GM06990 (cell line): ENCODE data around the gene AOC2.

Experiments used
- DNase-seq: peaks from one replicate; pipeline ENCODE4 v3.0.0-alpha.2; 2011; ENCODE audit not compliant: insufficient read length; ENCODE audit errors: extremely low read depth
- H3K27me3 ChIP-seq: replicated peaks from 2 replicates; pipeline ENCODE4 v1.6.0; 2011; ENCODE audit warnings: low read length; ENCODE audit not compliant: control insufficient read depth, insufficient read depth
- H3K36me3 ChIP-seq: 2 replicates; pipeline ENCODE4 v1.5.1; 2011; ENCODE audit warnings: low read length; ENCODE audit not compliant: control insufficient read depth, insufficient read depth
- H3K4me3 ChIP-seq: replicated peaks from 2 replicates; pipeline ENCODE4 v1.5.1; 2011; ENCODE audit warnings: low read depth, mild to moderate bottlenecking, control low read depth, low read length
- TF ChIP-seq, protein P1 (sequence below): IDR thresholded peaks from 2 replicates; pipeline ENCODE4 v1.5.1; 2011; ENCODE audit warnings: low read length, control low read depth, mild to moderate bottlenecking, inconsistent platforms; ENCODE audit not compliant: insufficient read depth, poor library complexity, severe bottlenecking

The AOC2 gene

DNA sequence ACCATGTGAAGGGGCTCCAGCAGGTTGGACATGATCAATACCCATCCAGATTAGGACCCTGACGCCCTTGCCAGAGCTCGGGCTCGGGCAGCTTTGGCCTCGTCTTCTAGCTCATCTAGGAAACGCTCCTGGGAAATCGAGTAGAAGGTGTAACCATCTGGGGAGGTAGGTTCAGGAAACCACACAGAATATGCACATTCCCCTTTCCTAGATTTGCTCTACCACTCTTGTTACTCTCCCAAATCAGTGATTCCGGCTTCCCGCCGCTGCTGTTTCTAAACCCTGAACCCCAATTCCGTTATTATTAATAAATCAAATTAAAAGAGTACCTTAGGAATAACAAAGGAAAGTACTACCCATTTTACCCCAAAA is 46.4 kb upstream of the AOC2 start:
- H3K4me3 ChIP-seq, result peak overlapping the region; percentile 75
- H3K36me3 ChIP-seq, result no peaks in the 10 kb centered on the region; the same call in none of the 2 replicates
- TF ChIP-seq, protein P1, sequence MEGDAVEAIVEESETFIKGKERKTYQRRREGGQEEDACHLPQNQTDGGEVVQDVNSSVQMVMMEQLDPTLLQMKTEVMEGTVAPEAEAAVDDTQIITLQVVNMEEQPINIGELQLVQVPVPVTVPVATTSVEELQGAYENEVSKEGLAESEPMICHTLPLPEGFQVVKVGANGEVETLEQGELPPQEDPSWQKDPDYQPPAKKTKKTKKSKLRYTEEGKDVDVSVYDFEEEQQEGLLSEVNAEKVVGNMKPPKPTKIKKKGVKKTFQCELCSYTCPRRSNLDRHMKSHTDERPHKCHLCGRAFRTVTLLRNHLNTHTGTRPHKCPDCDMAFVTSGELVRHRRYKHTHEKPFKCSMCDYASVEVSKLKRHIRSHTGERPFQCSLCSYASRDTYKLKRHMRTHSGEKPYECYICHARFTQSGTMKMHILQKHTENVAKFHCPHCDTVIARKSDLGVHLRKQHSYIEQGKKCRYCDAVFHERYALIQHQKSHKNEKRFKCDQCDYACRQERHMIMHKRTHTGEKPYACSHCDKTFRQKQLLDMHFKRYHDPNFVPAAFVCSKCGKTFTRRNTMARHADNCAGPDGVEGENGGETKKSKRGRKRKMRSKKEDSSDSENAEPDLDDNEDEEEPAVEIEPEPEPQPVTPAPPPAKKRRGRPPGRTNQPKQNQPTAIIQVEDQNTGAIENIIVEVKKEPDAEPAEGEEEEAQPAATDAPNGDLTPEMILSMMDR, result no peak
- no peak for DNase-seq
- H3K27me3 ChIP-seq, result no peaks in the 10 kb centered on the region

DNA sequence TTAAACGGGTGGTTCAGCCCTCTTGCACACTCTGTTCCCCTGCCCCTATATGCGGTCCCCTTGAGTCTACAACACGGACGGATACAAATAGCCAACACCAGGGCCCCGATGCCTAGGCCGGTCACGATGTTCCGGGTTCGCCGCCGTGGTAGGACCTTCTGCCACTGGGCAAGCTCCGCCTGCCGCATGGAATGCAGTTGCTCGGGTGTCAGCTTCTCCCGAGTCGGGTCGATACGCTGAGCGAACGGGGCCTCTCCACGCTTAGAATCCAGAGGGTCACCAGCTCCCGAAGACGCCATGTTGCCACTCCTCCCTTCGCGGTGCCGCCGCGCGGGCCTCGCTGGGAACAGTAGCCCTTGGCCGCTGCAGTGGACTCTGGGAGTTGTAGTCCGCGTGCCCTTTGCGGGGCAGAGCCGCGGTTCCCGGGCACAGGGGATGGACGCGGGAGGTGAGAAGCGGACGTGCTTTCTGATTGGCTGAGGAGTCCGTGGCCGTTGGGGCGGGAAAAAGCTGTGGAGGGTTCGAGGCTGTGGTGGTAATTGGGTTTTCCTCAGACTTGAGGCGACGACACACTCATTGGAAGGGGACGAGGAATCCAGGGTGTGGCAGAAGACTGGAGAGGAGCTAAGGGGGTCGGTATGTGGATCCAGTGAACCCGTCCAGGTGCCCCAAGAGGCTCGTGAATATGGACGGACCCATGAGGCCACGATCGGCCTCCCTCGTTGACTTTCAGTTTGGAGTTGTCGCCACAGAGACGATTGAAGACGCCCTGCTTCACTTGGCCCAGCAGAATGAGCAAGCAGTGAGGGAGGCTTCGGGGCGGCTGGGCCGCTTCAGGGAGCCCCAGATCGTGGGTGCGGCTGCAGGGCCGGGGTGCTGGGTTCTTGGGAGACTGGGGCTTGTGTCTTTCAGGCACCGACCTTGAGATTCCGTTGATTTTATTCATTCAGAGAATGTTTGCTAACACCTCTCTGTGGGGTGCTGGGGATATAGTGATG is 45.7 kb upstream of the AOC2 start, which contains the start of the genes CNTD1 and COA3:
TSS of gene CNTD1 (plus strand) at position 479 of the 998 bp plus-strand sequence. CDS start at position 686, 207 bp downstream.
TSS of gene COA3 (minus strand) at position 322 of the 998 bp plus-strand sequence. CDS start at position 299, 23 bp downstream.
- peak within 1 kb of the TSS; percentile 75 for H3K4me3 ChIP-seq
- no peaks in the 10 kb centered on the region for H3K27me3 ChIP-seq
- peak; percentile 88 for DNase-seq
- TF ChIP-seq, protein P1, result no peak
- no peaks in the 10 kb centered on the region; the same call in none of the 2 replicates for H3K36me3 ChIP-seq

DNA sequence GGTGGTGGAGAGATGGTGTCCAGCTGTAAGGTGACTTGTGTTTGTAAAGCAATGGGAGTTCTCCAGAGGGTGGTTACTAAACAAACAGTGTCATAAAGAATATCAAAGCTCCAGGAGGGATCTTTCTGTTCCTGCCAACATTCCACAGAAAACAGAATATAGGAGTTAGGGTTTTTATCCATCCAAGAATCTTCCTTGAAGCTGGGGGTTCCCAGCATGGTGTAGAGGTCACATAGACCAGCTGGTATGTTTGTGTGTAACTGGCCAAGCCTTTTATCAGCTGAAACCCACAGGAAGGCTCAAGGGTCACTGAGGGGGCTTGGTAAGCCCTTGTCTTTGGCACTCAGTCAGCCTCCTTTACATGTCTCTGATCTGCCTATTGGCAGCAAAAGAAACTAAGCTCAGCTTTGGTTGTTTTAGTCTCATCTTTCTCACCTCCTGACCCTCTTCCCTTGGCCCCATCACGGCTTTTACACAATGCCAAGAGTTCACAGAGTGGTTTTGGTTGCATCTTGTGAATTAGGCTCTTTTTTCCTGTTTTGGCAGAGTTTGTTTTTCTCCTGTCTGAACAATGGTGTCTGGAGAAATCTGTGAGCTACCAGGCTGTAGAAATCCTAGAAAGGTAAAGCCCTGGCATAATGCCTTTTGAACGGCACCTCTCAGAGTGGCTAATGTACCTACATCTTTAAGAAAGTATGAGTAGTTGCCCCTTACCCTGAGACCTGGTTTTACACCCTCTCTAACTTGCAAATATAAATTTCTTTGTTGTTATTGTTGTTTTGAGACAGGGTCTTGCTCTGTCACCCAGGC is 41.1 kb upstream of the AOC2 start:
- Histone ChIP-seq H3K36me3 (no peaks in the 10 kb centered on the region), H3K27me3 (no peaks in the 10 kb centered on the region), H3K4me3 (no peak overlapping the region)
- TF ChIP-seq, protein P1, result no peak
- DNase-seq, result no peak

- no peak for DNase-seq
- TF ChIP-seq, protein P1, result no peak
- H3K27me3 ChIP-seq, result no peaks in the 10 kb centered on the region
- no peak overlapping the region for H3K4me3 ChIP-seq
- H3K36me3 ChIP-seq, result peaks cover 2% of the 10 kb centered on the region; the same call in 1 of the 2 replicates
Measured at GRCh38 chr17:42804918-42805367, 39.4 kb upstream of the AOC2 start.

GRCh38 chr17:42806249-42806648 is 38.1 kb upstream of the AOC2 start:
- Histone ChIP-seq H3K4me3 (no peak overlapping the region), H3K36me3 (peaks cover 2% of the 10 kb centered on the region), H3K27me3 (no peaks in the 10 kb centered on the region)
- DNase-seq, result no peak
- TF ChIP-seq, protein P1, result no peak
